ENCODE measurements around the gene ATL1. TPM values are rescaled to one million over a fixed set of nuclear protein-coding genes. Genes with fewer than 3 reads are reported as not detected.

Gene ATL1
- total and polyA plus RNA-seq, 2 of the 8 experiments (the other 6 are each of a cell fraction or from before 2014, with no cell fraction given): 4.0 to 5.9 TPM

- no peak overlapping the region for H3K18ac ChIP-seq (ENCODE audit: extremely low read depth, low read length)
- H3K27me3 ChIP-seq (replicated peaks in 1 of 4; ENCODE audit: control insufficient read depth in 3 of 4, extremely low read depth in 1 of 4, insufficient read depth in 3 of 4, low read length in 3 of 4): no peaks in the 10 kb centered on the region
- no peak overlapping the region for H2BK5ac ChIP-seq (ENCODE audit: low read depth, low read length)
- FAIRE-seq (no peak), DNase-seq (ENCODE audit: low read depth in 1 of 2, low spot score in 2 of 2) (no peak)
- no peak overlapping the region for H4K8ac ChIP-seq (ENCODE audit: extremely low read depth, insufficient read depth, low read length)
- CTCF ChIA-PET (ENCODE audit: partially characterized antibody): interaction anchor here (1.2 to 1.5 kb wide), 2 partner anchors 11 to 68 kb away, joined by 3 to 4 read pairs; no protein-coding TSS in a partner anchor
- no peak overlapping the region for H2AFZ ChIP-seq (ENCODE audit: low read length)
- H2AK5ac ChIP-seq (ENCODE audit: low read depth, low read length): no peak overlapping the region
- WGBS, 2 experiments (ENCODE audit: extremely low coverage in 1 of 2, insufficient coverage in 1 of 2, insufficient read length in 1 of 2, insufficient replicate concordance in 2 of 2, low coverage in 1 of 2, low lambda C conversion rate in 2 of 2, missing lambda C conversion rate in 1 of 2): 85% methylated on average over 1 of the region's 1 CpG; no CpG with 5 or more reads in 1 of the 2 experiments
- no peak overlapping the region for H2BK15ac ChIP-seq (ENCODE audit: low read length)
- H3K14ac ChIP-seq (ENCODE audit: insufficient read length): no peak overlapping the region
- H3K4me1 ChIP-seq (replicated peaks in 1 of 4; ENCODE audit: control insufficient read depth in 3 of 4, insufficient read depth in 4 of 4, low read length in 3 of 4): no peaks in the 10 kb centered on the region
- no peak overlapping the region for H2BK120ac ChIP-seq (replicated peaks; ENCODE audit: low read depth, low read length)
- H2BK12ac ChIP-seq (ENCODE audit: low read depth, low read length): no peak overlapping the region
- H3K23ac ChIP-seq (ENCODE audit: insufficient read length): no peak overlapping the region
- H3K9ac ChIP-seq (replicated peaks in 1 of 4; ENCODE audit: extremely low read depth in 1 of 4, low read depth in 3 of 4, low read length in 3 of 4): no peak overlapping the region
- H3K79me1 ChIP-seq (ENCODE audit: low read depth, low read length): no peaks in the 10 kb centered on the region
- H3K27ac ChIP-seq (ENCODE audit: low read depth, low read length): no peak overlapping the region
- no peak for TF ChIP-seq RXRA (IDR thresholded peaks at IDR 0.05; ENCODE audit: insufficient read depth, low read depth, low read length)
- no peak for TF ChIP-seq CBX5 (IDR thresholded peaks at IDR 0.05; ENCODE audit: low read depth, low read length)
- no peak for TF ChIP-seq BCL11A (IDR thresholded peaks at IDR 0.05; ENCODE audit: low read depth in 2 of 2, low read length in 2 of 2)
- TF ChIP-seq TCF12 (IDR thresholded peaks at IDR 0.05; ENCODE audit: low read depth, low read length): no peak
- TF ChIP-seq TAF1 (IDR thresholded peaks at IDR 0.05; ENCODE audit: low read depth, low read length): no peak
- no peaks in the 10 kb centered on the region for H4K20me1 ChIP-seq (replicated peaks in 1 of 2; ENCODE audit: control insufficient read depth in 1 of 2, insufficient read depth in 2 of 2, low read length in 2 of 2)
- POLR2A ChIA-PET (ENCODE audit: partially characterized antibody): no interaction called here
- H3K79me2 ChIP-seq (ENCODE audit: control insufficient read depth in 1 of 2, insufficient read depth in 2 of 2, low read length in 2 of 2): no peaks in the 10 kb centered on the region
- H3K4me2 ChIP-seq (ENCODE audit: insufficient read depth in 1 of 2, low read depth in 2 of 2, low read length in 2 of 2): no peak overlapping the region
- no peak overlapping the region for H4K91ac ChIP-seq (replicated peaks; ENCODE audit: insufficient read length, low read length)
- no peak overlapping the region for H3K4me3 ChIP-seq (ENCODE audit: extremely low read depth in 1 of 4, insufficient read depth in 2 of 4, low read depth in 3 of 4, low read length in 4 of 4)
- no peaks in the 10 kb centered on the region for H3K23me2 ChIP-seq (ENCODE audit: low read depth, low read length)
- no peak overlapping the region for H4K5ac ChIP-seq (ENCODE audit: insufficient read length, low read depth, low read length)
- H3K36me3 ChIP-seq (ENCODE audit: control insufficient read depth in 2 of 4, insufficient read depth in 4 of 4, low read length in 3 of 4): no peaks in the 10 kb centered on the region
- H3K9me3 ChIP-seq (ENCODE audit: insufficient read depth in 2 of 2, low read depth in 1 of 2, low read length in 1 of 2): no peaks in the 10 kb centered on the region
- no peak overlapping the region for H3K4ac ChIP-seq (replicated peaks; ENCODE audit: insufficient read length, low read depth, low read length)
- no peak overlapping the region for H2BK20ac ChIP-seq (ENCODE audit: low read length)
- no peak overlapping the region for H3K56ac ChIP-seq (replicated peaks; ENCODE audit: insufficient read length, low read depth, low read length)
Measured at GRCh38 chr14:50608302-50608851, 48.4 kb downstream of the ATL1 start.

Data from H1 (cell line).